Psoas muscle (tissue), 8 donors: Measurements from ENCODE around the gene DDX49. TPM values are rescaled to one million over a fixed set of nuclear protein-coding genes. Genes with fewer than 3 reads are reported as not detected.
A peak's percentile ranks its signal among the peaks of the same experiment; 100 is the strongest.

Experiments
- ATAC-seq, 4 donors: fragments of 200-7000 bp; cut with Tn5 transposase; one replicate each; pipeline ENCODE4 v1.9.1; 2020; ENCODE audit warnings: moderate library complexity in 3 of 4, mild to moderate bottlenecking in 2 of 4
- DNase-seq, 2 donors: peaks; one replicate each; pipeline ENCODE4 v3.0.0-alpha.2; 2020
- H3K27ac ChIP-seq: fragments of 200-600 bp; one replicate; pipeline ENCODE4 v1.8.0; 2022
- H3K27me3 ChIP-seq, 3 donors: fragments of 200-600 bp in 1 of 3; one replicate each; pipeline versions ENCODE4 v1.6.1 to v1.8.0; 2013 to 2022; ENCODE audit warnings: low read length in 2 of 3, mild to moderate bottlenecking in 2 of 3, moderate library complexity in 1 of 3; ENCODE audit not compliant: insufficient read depth in 3 of 3
- H3K36me3 ChIP-seq, 2 donors: fragments of 200-600 bp in 1 of 2; one replicate each; pipeline versions ENCODE4 v1.6.1 to v1.8.0; 2013 to 2022; ENCODE audit warnings: low read depth in 1 of 2, mild to moderate bottlenecking in 1 of 2, moderate library complexity in 1 of 2; ENCODE audit not compliant: insufficient read depth in 1 of 2
- H3K4me1 ChIP-seq: fragments of 200-600 bp; one replicate; pipeline ENCODE4 v1.8.0; 2022
- H3K4me3 ChIP-seq: fragments of 200-600 bp; one replicate; pipeline ENCODE4 v1.8.0; 2022; ENCODE audit warnings: mild to moderate bottlenecking
- H3K9me3 ChIP-seq: fragments of 200-600 bp; one replicate; pipeline ENCODE4 v1.8.0; 2022
- WGBS, 3 donors: extraction: QIAGEN DNeasy Blood & Tissue Kit; methylation state at CpG; one replicate each; pipeline versions ENCODE4 v1.1.6 to v1.1.7; 2013; 5-methylcytosine and 5-hydroxymethylcytosine counted together
- intact Hi-C, 2 donors: fragments of 100-400 bp; cut with DNase I; formaldehyde crosslinking; loops; one replicate each; pipeline versions ENCODE4 v1.11.0 to v1.14.2; 2022
- polyA plus RNA-seq, 3 donors: library from polyadenylated mRNA; stranded (reverse); fragments of 200-250 nt; gene quantifications; one replicate each; pipeline ENCODE4 v1.2.3, GENCODE V29; 2013
- total RNA-seq, 4 donors: library from RNA; stranded (reverse); fragmentation: NEBNext Ultra II Directional in 2 of 4; extraction: Animal tissue kit (Norgen Biotek cat#: 25700) in 2 of 4; gene quantifications; one replicate each; pipeline versions ENCODE4 v1.2.1 to v1.2.4, GENCODE V29; 2021 to 2023
- TF ChIP-seq, protein P1 (sequence below): fragments of 200-600 bp; IDR thresholded peaks from one replicate; pipeline ENCODE4 v1.8.0; 2022; ENCODE audit warnings: antibody characterized with exemption
- donor health status: healthy with polysubstance abuse.
- donor health status: DM: no; HTN: no; CAD: no; lungs with moderate emphysema.
- donor health status: Bipolar disorder and iron deficiency.
- donor health status: healthy.
- donor health status: DM: yes; HTN: yes; CAD: no.
- donor health status: DM: no; HTN: no; CAD: no.
- donor health status: DM: no; HTN: no; CAD: no.
- donor health status: DM: yes; HTN: yes; CAD: no.

DDX49 gene
- total and polyA plus RNA-seq, 7 donors, result 27.2 to 73.1 (median 35.3) TPM

DNA sequence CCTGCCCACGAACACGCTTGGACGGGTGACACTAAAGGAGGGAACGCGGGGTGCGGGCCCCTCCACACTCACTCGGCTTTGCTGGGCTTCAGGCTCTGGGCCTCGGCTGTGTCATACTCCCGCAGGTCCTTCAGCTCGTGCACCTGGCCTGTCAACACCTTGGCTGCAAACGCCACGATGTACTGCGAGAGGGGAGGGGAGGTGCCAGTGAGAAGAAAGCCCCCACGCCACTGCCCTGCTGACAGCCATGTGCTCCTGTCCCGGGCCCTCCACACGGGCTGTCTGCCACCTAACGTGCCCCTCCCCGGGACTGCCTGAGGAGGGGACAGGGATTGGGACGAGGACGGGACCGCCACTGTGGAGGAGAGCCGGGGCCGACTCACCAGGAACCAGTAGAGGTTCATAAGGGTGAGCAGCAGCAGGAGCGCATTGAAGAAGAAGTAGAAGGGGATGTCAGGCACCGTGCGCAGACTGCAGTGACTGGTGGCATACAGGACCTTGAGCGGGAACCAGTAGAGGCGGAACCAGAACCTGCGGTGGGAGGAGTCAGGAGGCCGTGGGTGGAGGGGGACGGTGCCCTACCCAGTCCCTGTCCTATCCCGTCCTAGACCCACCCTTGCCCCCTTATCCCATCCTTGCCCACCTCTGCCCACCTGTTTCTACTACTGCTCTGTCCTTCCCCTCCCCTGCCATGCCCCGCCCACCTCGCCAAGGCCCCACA is 40.5 kb upstream of the DDX49 start:
- Histone ChIP-seq H3K36me3 (peaks cover 0 to 29% of the 10 kb centered on the region in 2 donors), H3K4me1 (no peaks in the 10 kb centered on the region), H3K27ac (no peak overlapping the region), H3K9me3 (no peaks in the 10 kb centered on the region), H3K4me3 (no peak overlapping the region), H3K27me3 (no peaks in the 10 kb centered on the region)
- ATAC-seq (peak in 2 of 4 donors; percentile 11 to 20), DNase-seq (no peak)
- TF ChIP-seq, protein P1, sequence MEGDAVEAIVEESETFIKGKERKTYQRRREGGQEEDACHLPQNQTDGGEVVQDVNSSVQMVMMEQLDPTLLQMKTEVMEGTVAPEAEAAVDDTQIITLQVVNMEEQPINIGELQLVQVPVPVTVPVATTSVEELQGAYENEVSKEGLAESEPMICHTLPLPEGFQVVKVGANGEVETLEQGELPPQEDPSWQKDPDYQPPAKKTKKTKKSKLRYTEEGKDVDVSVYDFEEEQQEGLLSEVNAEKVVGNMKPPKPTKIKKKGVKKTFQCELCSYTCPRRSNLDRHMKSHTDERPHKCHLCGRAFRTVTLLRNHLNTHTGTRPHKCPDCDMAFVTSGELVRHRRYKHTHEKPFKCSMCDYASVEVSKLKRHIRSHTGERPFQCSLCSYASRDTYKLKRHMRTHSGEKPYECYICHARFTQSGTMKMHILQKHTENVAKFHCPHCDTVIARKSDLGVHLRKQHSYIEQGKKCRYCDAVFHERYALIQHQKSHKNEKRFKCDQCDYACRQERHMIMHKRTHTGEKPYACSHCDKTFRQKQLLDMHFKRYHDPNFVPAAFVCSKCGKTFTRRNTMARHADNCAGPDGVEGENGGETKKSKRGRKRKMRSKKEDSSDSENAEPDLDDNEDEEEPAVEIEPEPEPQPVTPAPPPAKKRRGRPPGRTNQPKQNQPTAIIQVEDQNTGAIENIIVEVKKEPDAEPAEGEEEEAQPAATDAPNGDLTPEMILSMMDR, result no peak
- 87 to 93% (median 89%) methylated on average over 32 to 34 of the region's 34 CpGs for WGBS, 3 donors
- intact Hi-C loops, result no loop called here

DNA sequence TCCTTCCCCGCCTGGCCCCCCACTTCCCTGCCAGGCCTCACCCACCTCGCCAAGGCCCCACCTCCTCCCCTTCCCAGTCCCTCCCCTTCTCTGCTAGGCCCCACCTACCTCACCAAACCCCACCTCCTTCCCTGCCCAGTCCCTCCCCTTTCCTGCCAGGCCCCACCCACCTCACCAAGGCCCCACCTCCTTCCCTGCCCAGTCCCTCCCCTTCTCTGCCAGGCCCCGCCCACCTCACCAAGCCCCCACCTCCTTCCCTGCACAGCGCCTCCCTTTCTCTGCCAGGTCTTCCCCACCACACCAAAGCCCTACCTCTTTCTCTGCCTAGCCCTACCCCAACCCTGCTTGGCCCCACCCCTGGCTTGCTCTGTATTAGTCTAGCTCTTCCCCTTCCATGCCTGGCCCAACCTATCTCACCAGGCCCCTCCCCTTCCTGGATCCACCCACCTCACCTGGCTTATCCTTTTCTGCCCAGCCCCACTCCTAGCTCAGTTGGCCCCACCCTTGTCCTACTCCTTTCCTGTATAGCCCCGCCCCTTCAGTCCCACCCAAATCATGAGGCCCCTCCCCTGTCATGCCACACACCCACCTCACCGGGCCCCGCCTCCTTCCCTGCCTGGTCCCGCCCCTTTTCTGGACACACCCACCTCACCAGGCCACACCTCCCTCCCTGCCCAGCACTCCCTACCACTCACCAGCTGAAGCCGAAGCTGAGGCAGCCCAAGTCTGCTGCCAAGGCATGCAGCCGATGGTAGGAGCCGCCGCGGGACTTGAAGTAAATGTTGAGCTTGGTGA is 39.7 kb upstream of the DDX49 start:
- Histone ChIP-seq H3K36me3 (peaks cover 0 to 24% of the 10 kb centered on the region in 2 donors), H3K9me3 (no peaks in the 10 kb centered on the region), H3K4me3 (no peak overlapping the region), H3K27me3 (no peaks in the 10 kb centered on the region), H3K4me1 (no peaks in the 10 kb centered on the region), H3K27ac (no peak overlapping the region)
- ATAC-seq (peak; percentile 37 to 75 (median 58)), DNase-seq (no peak)
- intact Hi-C loops, result no loop called here
- TF ChIP-seq, protein P1, result no peak
- WGBS, 3 donors, result 75 to 85% (median 80%) methylated on average over 12 to 13 of the region's 13 CpGs

DNA sequence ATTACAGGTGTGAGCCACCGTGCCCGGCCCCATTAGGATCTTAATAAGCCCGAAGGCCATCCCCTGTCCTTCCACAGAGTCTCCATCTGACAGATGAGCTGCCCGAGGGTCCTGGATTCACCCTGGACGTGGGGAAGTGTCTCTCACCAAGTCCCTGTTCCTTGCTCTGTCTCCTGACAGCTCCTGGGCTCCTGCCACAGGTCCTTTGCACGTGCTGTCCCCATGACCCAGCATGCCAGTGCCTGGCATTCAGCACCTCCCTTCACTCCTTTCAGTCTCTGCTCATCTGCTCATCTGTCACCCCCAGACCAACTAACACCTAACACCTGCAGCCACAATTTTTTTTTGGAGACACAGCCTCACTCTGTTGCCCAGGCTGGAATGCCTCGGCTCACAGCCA is 38.0 kb upstream of the DDX49 start:
- H3K9me3 ChIP-seq, result no peaks in the 10 kb centered on the region
- no peak overlapping the region for H3K27ac ChIP-seq
- H3K36me3 ChIP-seq, result peaks cover 0 to 24% of the 10 kb centered on the region in 2 donors
- no peaks in the 10 kb centered on the region for H3K4me1 ChIP-seq
- WGBS, 3 donors, result 93 to 96% (median 94%) methylated on average over 7 of the region's 7 CpGs
- intact Hi-C loops, result no loop called here
- H3K27me3 ChIP-seq, result no peaks in the 10 kb centered on the region
- H3K4me3 ChIP-seq, result no peak overlapping the region
- DNase-seq (no peak), ATAC-seq (no peak)
- TF ChIP-seq, protein P1, result no peak

DNA sequence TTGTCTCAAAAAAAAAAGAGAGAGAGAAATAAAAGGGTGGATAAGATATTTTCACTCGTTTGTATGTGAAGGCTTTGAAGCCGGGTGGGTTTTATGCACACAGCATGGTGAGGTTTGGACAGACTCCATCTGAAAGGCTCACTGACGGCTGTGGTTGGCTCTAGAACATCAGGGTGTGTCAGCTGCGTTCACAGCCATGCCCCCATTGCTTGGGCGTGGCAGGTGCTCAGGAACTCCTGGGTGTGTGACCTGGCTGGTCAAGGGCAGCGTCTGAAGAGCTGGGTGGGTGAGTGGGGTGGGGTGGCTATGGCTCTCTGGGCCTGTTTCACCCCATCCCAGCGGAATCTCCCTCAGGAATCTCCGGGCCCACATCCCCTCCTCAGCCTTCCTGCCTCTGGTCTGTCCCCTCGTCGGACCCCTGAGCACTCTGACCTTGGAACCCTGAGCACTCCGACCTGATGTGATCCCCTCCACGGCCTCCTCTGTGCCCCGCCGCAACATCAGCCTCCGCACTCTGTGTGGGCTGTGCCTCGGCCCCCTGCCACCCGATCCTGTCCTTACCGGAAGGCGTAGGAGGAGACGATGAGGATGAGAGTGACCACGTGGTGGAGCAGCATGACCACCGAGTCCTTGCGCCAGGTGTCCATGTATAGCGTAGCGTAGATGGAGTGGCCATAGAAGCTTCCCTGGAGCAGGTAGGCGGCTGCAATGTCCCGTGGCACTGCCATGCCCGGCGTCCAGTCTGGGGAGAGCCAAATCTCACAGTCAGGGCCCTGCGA is 35.8 kb upstream of the DDX49 start:
- H3K27me3 ChIP-seq, result no peaks in the 10 kb centered on the region
- 84 to 88% (median 84%) methylated on average over 29 to 30 of the region's 30 CpGs for WGBS, 3 donors

More for the DNA sequence above, 35.8 kb upstream of the DDX49 start:
- intact Hi-C loops, result no loop called here
- no peaks in the 10 kb centered on the region for H3K9me3 ChIP-seq
- TF ChIP-seq, protein P1, result no peak
- no peaks in the 10 kb centered on the region for H3K4me1 ChIP-seq
- DNase-seq (no peak), ATAC-seq (no peak)
- H3K4me3 ChIP-seq, result no peak overlapping the region
- peaks cover 0 to 13% of the 10 kb centered on the region in 2 donors for H3K36me3 ChIP-seq
- no peak overlapping the region for H3K27ac ChIP-seq
